ENCODE measurements around the gene PDE3B.

DNA sequence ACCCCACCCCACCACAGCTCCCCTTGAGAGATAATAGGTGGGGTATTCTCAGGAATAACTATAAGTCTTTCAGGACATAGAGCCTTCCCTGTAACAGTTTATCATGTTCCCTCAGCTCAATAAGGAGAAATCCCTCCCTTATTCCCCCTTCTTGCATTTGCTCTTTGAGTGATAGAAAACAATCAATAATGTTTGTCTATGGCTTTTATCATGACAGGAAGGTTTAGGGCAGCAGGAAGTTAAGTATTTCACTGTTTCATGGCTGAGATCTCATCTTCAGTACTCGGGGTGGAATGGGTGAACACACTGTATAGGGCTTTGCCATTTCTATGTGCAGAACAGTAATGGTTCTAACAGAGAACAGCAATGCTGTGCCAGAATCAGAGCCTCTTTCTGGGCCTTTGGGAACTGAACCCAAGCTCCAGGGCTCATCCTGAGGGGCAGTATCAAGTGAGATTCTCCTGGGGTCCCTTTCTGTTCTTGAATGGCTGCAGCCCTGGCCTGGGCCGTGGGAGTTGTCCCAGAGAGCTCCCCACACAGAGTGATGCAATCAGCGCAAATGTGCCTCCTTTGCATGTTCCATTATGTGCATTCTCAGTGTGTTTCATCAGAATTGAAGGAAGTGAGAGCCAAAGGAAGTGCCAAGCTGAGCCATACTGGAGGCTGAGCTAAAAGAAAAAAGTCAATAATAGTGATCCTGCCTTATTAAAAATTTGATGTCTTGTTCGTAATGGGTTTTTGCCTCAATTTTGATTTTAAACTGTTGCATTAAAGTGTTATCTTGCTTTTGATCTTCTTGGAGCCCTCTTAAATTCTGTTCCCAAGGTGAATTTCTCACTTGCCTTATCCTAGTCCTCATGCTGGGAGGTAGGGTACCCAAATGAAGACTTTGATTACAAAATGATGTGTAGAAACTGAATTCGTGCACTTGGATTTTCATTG is 251.3 kb downstream of the PDE3B start:
- TF ChIP-seq YY1 (IDR thresholded peaks at IDR 0.05; ENCODE audit: insufficient read depth, insufficient read length) (no peak), SUZ12 (IDR thresholded peaks at IDR 0.05; ENCODE audit: extremely low read depth, insufficient read depth, insufficient read length) (no peak)
